ENCODE measurements around the gene STUM. TPM values are rescaled to one million over a fixed set of nuclear protein-coding genes. Genes with fewer than 3 reads are reported as not detected.

Gene STUM
- total RNA-seq, 1 experiment from 2014 or later, result 0.11 TPM

DNA sequence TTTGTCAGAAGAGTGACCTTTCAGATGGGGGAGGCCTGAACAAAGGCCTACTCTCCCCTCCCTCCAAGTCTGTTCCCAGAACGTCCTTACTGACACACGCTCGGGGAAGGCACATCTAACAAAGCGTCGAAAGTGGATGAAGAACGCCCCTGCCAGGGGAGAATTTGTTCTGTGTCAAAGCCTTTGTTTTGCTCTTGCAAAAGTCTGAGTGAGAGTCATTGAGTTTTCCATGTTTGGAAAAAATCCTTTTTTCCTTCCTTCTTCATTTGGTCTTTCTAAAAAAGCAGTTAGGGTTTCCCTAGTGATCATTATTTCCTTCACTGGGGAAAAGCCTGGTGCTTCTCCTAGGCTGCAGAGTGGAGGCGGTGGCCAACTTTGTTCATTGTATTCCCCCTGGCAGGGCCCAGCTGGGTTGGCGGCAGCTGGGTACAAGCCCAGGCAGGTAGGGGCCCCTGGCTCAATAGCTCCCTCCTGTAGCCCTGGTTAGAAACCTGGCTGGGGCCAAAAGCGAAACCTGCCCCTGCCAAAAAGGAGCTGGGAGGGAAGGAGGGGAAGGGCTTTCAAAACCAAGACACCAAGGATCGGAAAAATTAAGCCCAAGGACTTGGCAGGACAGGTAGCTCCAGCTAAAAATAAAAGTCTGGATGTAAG is 109.5 kb downstream of the STUM start:
- WGBS (ENCODE audit: extremely low coverage, insufficient read length, low lambda C conversion rate), result no CpG with 5 or more reads among the region's 10 CpGs
- H3K27ac Mint-ChIP-seq, result peak overlapping the region in 1 of 3 experiments; percentile 65; a peak in 2 of 7 replicates

More for the DNA sequence above, 109.5 kb downstream of the STUM start:
- no peaks in the 10 kb centered on the region for H3K79me1 ChIP-seq (ENCODE audit: insufficient read depth, low read depth, low read length, poor library complexity, severe bottlenecking)
- H3K27me3 ChIP-seq (ENCODE audit: insufficient read depth, low read length), result no peaks in the 10 kb centered on the region
- H3K9me3 Mint-ChIP-seq, result no peaks in the 10 kb centered on the region
- H3K23ac ChIP-seq (ENCODE audit: insufficient read length, low read depth, low read length), result no peak overlapping the region
- H3K56ac ChIP-seq (ENCODE audit: insufficient read length, low read depth, low read length), result no peak overlapping the region
- no peaks in the 10 kb centered on the region for H3K79me2 ChIP-seq (ENCODE audit: insufficient read depth, low read length)
- H3K4me1 ChIP-seq (ENCODE audit: insufficient read depth, low read length), result peaks cover 16% of the 10 kb centered on the region; the same call in 1 of the 2 replicates
- no peak for DNase-seq
- no peak overlapping the region for H3T11ph ChIP-seq (ENCODE audit: low read length)
- no peak overlapping the region for H2BK120ac ChIP-seq (ENCODE audit: low read depth, low read length, poor library complexity, severe bottlenecking)
- no peak overlapping the region for H3K27ac ChIP-seq (ENCODE audit: insufficient read length, low read depth, low read length)
- H4K20me1 ChIP-seq (ENCODE audit: control insufficient read depth, insufficient read depth, insufficient read length), result no peaks in the 10 kb centered on the region
- no peak overlapping the region for H4K5ac ChIP-seq (ENCODE audit: insufficient read length, low read depth, low read length)
- no peak overlapping the region for H4K8ac ChIP-seq (replicated peaks; ENCODE audit: insufficient read length, low read depth, low read length)
- H3K36me3 Mint-ChIP-seq (ENCODE audit: insufficient read depth in 1 of 3, low read depth in 3 of 3), result no peaks in the 10 kb centered on the region
- no peak overlapping the region for H2BK12ac ChIP-seq (ENCODE audit: insufficient read length, low read depth, low read length)
- peaks cover 6% of the 10 kb centered on the region; the same call in 1 of the 2 replicates for H3K27me3 Mint-ChIP-seq (ENCODE audit: low read depth)
- no peak overlapping the region for H2AFZ ChIP-seq (ENCODE audit: low read length)
- no peak overlapping the region for H3K4me3 Mint-ChIP-seq
- H3K14ac ChIP-seq (ENCODE audit: insufficient read depth, low read length), result no peak overlapping the region
- no peak overlapping the region for H3K18ac ChIP-seq (ENCODE audit: insufficient read length, low read depth, low read length)
- no peak overlapping the region for H2BK20ac ChIP-seq (ENCODE audit: low read depth, low read length, poor library complexity, severe bottlenecking)
- TF ChIP-seq, protein P1, sequence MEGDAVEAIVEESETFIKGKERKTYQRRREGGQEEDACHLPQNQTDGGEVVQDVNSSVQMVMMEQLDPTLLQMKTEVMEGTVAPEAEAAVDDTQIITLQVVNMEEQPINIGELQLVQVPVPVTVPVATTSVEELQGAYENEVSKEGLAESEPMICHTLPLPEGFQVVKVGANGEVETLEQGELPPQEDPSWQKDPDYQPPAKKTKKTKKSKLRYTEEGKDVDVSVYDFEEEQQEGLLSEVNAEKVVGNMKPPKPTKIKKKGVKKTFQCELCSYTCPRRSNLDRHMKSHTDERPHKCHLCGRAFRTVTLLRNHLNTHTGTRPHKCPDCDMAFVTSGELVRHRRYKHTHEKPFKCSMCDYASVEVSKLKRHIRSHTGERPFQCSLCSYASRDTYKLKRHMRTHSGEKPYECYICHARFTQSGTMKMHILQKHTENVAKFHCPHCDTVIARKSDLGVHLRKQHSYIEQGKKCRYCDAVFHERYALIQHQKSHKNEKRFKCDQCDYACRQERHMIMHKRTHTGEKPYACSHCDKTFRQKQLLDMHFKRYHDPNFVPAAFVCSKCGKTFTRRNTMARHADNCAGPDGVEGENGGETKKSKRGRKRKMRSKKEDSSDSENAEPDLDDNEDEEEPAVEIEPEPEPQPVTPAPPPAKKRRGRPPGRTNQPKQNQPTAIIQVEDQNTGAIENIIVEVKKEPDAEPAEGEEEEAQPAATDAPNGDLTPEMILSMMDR (conservative IDR thresholded peaks at IDR 0.05), result no peak
- H3K4ac ChIP-seq (ENCODE audit: low read depth, low read length), result no peak overlapping the region
- H4K91ac ChIP-seq (ENCODE audit: insufficient read length, low read depth, low read length), result no peak overlapping the region
- H3K9ac ChIP-seq (ENCODE audit: extremely low read depth, insufficient read length, low read length), result no peak overlapping the region
- H3K4me2 ChIP-seq (ENCODE audit: insufficient read depth, insufficient read length, low read length), result no peak overlapping the region
- no peak overlapping the region for H2BK5ac ChIP-seq (ENCODE audit: insufficient read length, low read length)
- H3K9me3 ChIP-seq (ENCODE audit: control insufficient read depth, low read depth, low read length), result no peaks in the 10 kb centered on the region
- no peak overlapping the region for H2AK5ac ChIP-seq (ENCODE audit: insufficient read length, low read length)
- H3K4me1 Mint-ChIP-seq, result peaks cover 75 to 79% of the 10 kb centered on the region in 2 experiments
- H3K23me2 ChIP-seq (ENCODE audit: insufficient read length, low read depth, low read length, poor library complexity, severe bottlenecking), result no peaks in the 10 kb centered on the region
- H2BK15ac ChIP-seq (ENCODE audit: low read depth, low read length), result no peak overlapping the region

Measured in H9 (cell line).